ENCODE measurements around the gene DEFB124.
"Not testable (repeated sequence)": the region's sequence is repeated elsewhere in the genome, so short reads cannot be mapped to it uniquely, and the experiment has no call there.

DEFB124 gene, protein sequence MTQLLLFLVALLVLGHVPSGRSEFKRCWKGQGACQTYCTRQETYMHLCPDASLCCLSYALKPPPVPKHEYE

DNA sequence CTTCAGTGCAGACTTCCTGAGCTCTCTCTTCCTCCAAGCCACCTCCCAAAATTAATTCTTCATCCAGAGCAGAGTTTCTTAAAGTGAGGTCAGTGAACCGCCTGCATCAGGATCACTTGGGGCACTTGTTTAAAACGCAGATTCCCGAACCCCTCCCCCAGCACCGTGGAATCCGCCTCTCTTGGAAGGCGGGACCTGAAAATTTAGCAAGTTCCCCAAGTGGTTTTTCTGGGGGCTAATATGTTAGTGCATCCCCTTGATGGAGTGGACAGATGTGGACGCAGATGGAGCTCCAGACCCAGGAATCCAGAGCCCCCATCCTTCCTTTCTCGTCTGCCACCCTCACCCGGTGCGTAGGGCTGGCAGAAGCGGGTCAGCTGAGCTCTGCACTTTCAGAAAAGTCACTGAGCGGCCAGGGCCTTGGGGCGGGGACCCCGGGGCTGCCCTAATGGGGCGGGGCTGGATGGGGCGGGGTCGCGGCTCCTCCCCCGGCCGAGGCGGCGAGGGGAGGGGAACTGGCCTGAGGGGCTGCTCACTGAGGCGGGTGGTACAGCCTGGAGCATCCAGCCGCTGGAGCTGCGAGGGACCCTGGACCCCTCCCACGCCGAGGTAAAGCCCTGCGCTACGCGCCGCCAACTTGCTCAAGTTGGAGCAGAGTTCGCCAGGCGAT is at the start of gene DEFB124, which contains the start of gene REM1:
TSS of gene DEFB124 (minus strand) at position 370 of the 670 bp plus-strand sequence. CDS start 2,114 bp downstream, outside the sequence.
TSS of gene REM1 (plus strand) at position 531 of the 670 bp plus-strand sequence. CDS start 1,158 bp downstream, outside the sequence.
- no peak for DNase-seq

DNA sequence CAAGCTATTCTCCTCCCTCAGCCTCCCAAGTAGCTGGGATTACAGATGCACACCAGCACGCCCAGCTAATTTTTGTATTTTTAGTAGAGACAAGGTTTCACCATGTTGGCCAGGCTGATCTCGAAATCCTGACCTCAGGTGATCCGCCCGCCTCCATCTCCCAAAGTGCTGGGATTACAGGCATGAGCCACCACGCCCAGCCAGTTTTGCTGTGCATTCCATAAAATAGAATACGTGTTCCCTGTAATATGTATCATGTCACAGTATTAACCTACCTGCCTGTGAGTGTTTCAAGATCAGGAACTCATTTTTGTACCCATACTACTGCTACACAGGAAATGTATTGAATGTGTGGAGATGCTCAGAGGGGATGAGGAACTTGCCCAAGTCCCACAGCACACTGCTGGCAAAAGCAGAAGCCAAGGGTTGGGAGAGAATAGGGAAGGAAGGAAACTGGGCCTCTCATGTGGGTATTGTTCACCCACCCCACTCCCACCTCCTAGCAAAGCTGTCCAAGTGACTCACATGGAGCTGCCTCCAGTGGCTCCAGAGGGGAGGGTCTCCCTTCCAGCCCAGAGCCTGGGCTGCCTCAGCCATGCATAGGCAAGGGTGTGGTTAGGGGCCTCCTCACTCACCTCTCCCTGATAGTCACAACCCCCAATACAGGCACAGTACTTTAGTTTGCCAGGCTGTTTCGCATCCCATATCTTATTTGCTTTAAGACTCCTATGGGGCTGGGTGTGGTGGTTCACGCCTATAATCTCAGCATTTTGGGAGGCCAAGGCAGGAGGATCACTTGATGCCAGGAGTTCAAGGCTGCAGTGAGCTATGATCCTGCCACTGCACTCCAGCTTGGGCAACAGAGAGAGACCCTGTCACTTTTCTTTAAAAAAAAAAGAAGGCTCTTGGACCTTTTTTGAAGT is 48.7 kb upstream of the DEFB124 start:
- DNase-seq = no peak

DNA sequence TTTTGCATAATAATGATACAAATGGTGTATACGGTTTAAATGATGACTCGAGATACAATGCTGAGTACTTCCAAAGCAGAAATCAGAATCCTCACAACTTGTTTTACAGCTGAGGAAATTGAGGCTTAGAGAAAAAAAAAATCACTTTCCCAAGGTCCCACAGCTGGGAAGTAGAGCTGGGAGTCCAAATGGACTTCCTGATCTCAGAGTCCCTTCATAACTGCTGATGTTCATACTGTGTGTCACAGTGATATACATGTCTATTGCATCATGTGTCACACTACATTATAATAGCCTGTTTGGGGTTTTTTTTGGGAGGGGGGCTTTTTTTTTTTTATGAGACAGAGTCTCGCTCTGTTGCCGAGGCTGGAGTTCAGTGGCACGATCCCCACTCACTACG is 47.8 kb upstream of the DEFB124 start:
- no peak for DNase-seq

DNA sequence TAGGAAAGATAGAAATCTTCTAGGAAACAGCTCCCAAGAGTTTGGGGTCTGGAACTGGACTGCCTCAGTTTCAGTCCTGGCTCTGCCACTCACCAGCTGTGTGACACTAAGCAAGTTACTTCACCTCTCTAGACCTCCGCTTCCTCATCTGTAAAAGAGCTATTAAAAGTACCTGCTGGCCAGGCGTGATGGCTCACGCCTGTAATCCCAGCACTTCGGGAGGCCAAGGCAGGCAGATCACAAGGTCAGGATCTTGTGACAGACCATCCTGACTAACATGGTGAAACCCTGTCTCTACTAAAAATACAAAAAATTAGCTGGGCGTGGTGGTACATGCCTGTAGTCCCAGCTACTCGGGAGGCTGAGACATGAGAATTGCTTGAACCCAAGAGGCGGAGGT is 46.3 kb upstream of the DEFB124 start:
- DNase-seq = not testable (repeated sequence)

DNA sequence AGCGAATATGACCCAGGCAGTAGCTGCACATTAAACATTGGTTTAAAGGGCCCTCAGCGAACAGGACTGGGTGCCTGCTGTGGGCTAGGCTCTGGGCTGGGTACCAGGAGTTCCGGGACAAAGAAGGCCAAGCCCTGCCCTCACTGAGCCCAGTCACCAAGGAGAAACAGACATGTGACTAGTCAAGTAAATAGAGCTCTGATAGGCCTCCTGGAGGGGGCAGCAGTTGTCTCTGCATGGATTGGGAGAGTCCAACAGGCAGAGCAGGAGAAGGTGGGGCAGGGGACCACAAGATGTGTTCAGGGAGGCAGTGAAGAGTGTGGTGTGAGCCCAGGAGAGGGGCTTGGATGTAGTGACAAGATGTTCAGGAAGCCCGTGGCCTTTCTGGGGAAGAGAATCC is 42.4 kb upstream of the DEFB124 start:
- no peak for DNase-seq

DNA sequence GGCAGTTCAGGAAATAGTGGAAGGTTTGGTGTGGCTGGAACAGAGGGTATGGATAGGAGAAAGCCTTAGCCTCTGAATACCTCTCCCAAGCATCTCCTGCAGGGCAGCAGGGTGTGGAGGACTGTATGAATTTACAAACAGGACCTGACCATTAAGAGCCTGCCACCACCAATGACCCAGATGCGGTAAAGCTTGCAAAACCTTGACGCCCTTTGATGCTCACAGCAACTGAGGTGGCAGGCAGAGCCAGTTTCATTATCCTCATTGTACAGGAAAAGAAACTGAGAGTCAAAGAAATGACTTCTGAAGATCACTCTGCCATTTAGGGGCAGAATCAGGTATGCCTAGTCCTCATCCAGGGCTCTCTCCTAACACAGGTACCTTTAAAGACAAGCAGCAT is 41.7 kb upstream of the DEFB124 start:
- DNase-seq = peak; percentile 9

DNA sequence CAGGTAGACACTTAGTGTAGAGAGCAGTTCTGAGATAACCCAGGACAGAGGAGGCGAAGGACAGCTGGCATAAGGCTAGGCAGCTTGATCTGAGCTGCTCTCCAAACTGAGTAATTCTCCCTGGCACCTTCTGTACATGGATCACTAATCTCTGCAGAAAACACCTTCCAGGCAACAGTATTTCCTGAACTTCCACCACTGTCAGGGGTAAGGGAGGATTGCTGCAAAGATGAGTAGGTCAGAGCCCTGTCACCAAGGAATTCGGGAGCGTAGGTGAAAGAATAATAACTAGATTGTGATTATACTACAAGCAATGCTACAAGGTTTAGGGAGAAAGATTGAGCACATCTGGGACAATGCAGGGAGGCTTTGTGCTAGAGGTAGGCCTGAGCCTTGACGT is 41.2 kb upstream of the DEFB124 start:
- DNase-seq = no peak

DNA sequence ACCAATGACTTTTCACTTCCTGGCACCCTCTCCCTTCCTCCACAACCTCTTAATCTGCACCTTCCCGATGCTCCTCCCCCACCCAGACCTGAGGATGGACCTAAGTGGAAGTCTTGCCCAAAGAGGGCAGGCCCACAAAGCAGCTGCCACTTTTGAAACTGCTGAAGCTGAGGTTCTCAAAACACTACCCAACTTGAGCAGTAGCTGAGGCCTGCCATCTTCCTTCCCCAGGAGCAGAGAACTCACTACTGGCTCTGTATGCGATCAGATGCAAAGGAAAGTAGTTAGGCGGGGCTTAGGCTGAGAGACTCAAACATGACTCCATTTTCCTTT is 40.8 kb upstream of the DEFB124 start:
- peak; percentile 6 for DNase-seq

DNA sequence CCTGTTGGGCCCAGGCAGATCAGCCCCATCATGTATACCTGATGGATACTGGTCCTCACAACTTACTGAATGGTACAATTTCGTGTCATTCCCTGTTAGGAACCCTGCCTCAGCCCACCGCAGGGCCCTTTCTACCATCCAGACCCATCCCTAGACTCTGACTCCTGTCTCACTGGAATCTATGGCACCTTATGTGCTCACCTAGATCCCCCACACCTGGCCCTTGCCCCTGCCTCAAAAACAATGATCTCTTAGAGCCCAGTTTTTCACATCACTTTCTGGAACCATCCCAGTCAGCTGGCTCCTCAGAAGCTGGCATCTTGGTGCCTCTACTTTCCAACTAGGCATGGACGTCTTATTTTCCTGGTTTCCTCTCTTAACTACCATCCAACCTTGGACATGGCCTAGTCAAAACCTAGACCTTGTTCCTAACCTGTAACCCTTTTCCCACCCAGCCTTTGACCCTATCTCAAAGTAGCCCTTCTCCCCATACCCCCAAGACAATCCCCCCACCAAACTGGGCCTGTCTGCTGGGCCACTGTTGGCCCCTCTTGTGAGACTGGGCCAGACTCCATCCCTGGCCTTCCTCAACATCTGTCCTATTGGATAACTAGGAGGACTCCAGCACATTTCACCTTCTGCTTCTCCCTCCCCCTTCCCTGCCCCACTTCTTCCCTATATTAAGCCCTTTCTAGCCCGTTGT is 40.3 kb upstream of the DEFB124 start:
- DNase-seq = no peak

DNA sequence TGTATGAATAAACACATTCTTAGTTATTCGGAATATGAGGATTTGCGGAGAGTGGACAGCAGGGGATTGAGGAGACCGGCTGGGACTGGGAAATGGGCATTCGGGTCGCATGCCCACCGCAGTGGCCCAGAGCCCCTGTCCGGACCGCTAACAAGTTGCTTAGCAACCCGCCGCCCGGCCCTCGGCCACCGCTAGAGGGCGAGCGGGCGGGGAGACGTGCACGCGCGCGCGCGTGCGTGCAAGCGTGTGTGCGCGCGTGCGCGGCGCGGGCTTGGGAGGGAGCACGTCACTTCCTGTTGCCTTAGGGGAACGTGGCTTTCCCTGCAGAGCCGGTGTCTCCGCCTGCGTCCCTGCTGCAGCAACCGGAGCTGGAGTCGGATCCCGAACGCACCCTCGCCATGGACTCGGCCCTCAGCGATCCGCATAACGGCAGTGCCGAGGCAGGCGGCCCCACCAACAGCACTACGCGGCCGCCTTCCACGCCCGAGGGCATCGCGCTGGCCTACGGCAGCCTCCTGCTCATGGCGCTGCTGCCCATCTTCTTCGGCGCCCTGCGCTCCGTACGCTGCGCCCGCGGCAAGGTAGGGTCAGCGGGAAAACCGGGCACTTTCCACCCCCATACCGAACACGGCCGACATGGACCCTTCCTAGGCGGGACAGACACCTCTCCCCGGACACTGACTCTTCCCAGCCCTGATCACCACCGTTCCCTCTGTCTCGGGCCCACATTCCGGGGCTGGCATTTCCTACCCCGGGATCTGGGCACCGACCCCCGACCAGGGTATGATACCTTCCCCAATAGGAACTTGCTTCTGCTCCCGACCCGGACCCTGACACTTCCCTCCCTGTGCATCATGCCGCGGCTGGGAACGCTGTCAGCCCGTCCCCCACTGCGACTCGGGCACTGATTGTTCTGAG is 39.5 kb upstream of the DEFB124 start, which contains the start of gene HM13:
TSS of gene HM13 (plus strand) at position 289 of the 918 bp plus-strand sequence. CDS start at position 399, 110 bp downstream.
- DNase-seq = peak; percentile 88

DNA sequence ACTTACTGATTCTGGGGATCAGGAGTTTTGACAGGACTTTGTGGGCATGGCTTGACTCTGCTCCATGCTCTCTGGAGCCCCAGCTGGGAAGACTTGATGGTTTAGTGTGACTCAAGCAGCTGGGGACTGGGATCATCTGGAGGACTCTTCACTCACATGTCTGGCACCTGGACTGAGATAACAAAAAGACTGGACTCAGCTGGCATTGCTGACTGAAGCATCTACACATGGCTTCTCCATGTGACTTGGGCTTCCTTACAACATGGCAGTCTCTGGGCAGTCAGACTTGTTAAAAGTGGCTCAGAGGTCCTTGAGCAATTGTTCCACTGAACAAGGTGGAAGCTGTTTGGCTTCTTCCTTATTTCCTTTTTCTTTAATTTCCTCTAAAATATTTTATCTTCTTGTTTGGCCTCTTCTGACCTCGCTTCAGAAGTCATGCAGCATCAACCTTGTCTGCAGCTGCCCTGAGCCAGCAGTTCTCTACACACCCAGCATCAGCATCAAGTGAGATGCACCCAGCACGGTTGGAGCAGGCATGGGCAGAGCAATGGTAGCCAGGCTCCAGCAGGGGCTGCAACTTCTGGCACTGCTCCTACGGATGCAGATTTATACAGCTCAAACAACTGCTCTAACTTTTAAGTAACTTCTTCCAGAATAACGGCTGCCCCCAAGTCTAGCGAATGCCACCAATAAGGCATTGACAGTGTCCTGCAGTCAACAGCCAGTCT is 33.8 kb upstream of the DEFB124 start:
- DNase-seq = no peak

DNA sequence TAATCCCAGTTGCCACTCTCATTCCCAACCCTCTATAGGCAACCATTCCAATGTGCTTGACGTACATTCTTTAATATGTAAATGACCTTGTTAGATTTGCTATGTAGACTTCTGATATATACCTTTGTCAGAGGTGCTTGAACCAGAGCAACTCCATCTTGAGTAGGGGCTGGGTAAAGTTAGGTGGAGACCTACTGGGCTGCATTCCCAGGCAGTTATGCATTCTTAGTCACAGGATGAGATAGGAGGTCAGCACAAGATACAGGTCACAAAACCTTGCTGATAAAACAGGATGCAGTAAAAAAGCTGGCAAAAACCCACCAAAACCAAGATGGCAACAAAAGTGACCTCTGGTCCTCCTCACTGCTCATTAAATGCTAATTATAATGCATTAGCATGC is 31.0 kb upstream of the DEFB124 start:
- no peak for DNase-seq

DNA sequence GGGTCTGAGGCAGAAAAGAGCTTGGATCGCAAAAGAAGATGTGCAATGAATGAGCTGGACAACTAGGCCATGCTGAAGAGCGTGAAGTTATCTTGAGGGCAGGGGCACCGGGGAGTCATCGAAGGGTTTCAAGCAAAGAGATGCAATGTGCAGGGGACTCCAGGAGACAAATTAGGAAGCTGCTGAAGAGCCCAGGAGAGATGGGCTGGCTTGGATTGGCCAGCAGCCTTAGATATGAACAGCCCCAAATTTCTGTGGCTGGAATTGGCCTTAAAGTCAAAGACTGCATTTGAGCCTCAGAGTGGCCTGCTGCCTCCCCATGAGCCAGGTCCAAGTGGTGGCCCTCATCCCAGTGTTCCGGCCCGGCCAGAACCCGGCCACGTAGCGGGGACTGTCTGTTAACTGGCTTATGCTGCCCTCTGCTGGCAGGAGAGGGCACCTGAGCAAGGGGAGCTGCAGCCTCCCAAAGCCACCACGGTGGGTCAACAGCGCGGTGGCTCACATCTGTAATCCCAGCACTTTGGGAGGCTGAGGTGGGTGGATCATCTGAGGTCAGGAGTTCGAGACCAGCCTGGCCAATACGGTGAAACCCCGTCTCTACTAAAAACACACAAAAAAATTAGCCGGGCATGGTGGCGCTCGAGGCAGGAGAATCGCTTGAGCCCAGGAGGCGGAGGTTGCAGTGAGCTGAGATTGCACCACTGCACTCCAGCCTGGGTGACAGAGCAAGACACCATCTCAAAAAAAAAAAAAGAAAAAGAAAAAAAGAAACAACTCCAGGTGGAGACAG is 28.2 kb upstream of the DEFB124 start:
- peak; percentile 83 for DNase-seq

DNA sequence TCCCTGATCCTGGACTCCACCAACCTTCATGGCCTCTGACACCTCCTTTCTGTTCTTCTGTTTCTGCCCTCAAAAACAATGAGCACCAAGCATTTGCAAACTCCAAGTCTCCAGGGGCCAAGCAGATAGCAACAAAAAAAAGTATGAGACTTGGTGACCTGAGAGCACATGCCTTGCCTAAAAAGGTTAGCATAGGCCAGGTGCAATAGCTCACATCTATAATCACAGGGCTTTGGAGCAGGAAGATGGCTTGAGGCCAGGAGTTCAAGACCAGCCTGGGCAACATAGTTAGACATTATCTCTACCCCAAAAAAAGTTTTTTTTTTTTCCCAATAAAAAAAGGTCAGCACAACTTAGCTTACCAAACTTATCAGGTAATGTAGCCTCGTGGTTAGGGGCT is 25.6 kb upstream of the DEFB124 start:
- no peak for DNase-seq

DNA sequence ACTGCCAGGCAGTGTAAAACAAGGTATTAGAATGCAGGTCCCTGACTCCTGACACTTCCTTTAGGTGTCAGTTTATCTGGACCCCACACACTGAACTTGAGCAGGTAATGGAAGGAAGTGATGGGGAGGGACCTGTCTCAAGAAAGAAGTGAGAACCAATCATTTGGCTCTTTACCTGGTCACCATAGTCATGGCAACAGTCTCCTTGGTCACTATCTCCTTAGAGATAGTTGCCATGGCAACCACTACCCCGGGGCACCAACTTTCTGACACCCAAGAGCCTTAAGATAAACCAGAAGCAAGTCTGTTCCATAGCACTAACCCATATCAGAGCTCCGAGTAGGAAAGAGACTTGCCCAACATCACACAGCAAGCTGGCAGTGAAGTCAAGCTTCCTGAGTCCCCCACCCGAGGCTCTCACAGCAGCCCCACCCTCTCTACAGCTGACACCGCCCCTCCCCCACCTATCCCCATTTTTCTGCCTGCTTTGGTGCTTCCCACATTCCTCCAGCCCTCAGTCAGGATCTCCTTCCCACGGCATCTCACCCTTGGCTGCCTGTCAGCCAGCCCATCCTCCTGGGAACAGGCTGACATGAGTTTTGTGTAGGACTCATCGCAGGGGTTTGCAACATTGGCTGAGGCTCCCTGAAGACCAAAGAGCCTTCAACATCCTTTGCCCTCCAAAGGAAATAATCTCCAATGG is 23.1 kb upstream of the DEFB124 start:
- no peak for DNase-seq

DNA sequence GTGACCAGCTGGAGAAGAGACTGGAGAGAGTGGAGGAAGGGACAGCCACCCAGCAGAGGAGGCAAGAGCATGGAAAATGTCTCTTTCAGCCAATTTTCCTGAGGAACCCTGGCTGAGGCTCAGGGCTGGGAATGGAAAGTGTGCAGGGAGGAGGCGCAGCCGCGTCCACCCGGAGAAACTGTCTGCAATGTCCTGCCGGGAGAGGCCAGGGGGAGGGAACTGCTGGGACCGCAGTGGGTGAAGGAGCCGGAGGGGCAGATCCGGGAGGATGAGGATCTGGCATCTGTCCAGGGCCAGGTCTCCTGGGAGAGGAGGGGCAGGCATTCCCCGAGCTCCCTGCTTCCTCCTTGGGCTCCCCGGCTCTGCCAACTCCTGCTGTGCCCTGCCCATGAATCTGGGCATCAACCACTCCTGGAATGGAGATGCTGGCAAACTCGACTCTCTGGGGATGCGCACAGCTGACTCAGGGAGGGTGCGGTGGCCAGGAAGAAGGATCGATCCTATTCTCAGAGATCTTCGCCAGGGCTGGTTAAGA is 21.9 kb upstream of the DEFB124 start:
- no peak for DNase-seq

DNA sequence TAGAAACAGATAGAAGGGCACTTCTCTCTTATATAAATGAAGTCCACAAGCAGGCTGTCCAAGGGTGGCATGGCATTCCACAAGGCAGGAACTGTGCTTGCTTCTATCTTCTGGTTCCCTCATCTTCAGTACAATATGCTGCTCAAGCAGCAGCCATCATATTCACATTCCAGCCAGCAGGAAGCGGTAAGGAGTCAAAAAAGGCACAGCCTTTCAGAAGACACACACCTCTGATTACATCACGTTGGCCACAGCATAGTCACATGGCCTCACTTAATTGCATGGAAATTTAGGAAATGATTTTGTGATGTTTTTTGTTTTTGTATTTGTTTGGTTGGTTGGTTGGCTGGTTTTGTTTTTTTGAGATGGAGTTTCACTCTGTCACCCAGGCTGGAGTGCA is 19.2 kb upstream of the DEFB124 start:
- DNase-seq = no peak

DNA sequence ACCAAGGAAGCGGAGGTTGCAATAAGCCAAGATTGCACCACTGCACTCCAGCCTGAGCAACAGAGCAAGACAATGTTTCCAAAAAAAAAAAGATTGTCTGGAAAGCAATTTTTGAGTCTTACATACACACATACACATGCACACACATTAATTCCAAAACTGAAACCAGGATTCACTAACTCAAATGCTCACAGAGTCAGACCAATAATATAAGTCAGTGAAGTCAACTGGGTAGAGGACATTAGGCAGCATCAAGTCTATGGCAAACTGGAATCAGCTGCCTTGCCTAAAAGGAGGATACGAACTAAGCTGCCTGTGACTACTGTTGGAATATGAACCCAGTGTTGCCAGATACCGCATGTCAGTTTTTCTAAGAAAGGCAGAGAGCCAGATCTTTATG is 15.8 kb upstream of the DEFB124 start:
- no peak for DNase-seq

DNA sequence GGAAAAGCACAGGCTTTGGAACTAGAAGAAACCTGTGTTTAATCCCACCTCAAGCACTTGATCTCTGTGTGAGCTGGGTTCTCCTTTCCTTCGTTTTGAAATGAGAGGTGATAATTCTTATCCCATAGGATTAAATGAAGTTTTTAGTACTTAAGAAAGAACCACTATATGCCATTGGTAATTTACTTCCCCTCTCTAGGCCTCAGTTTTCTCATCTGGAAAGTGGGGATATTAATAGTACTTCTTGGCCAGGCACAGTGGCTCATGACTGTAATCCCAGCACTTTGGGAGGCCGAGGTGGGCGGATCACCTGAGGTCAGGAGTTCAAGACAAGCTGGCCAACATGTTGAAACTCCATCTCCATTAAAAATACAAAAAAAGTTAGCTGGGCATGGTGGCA is 14.2 kb upstream of the DEFB124 start:
- no peak for DNase-seq

DNA sequence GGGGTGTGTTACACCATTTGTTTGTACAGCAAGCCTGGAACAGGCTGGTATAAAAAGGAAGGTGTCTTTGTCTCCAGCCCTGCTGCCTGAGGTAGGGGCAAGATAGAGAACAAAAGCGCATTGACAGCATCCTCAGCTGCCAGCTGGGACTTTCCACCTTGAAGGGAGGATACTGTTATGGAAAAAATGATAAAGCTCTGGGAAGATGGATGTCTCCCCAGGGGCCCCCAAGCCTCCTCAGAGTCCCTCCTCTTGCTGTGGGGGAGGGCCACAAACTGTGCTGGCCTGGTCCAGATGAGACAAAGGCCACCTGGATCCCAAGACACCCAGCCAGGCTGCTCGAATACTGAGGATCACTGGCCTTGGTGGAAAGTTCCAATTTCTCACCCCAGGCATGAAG is 13.2 kb upstream of the DEFB124 start:
- DNase-seq = no peak
